Measurements from ENCODE around the gene INF2. TPM values are rescaled to one million over a fixed set of nuclear protein-coding genes. Genes with fewer than 3 reads are reported as not detected.

Gene INF2
- total RNA-seq, 1 experiment from 2014 or later = 58.3 TPM

GRCh38 chr14:104644091-104644635 lies 45.3 kb upstream of the INF2 start:
- H3K9me3 Mint-ChIP-seq = peaks cover 8 to 16% of the 10 kb centered on the region in 2 experiments
- no peaks in the 10 kb centered on the region for H3K27me3 ChIP-seq (ENCODE audit: insufficient read depth, low read length)
- H3K9ac ChIP-seq (ENCODE audit: extremely low read depth, insufficient read length, low read length) = no peak overlapping the region
- no peak overlapping the region for H3K56ac ChIP-seq (ENCODE audit: insufficient read length, low read depth, low read length)
- H3K9me3 ChIP-seq (ENCODE audit: control insufficient read depth, low read depth, low read length) = no peaks in the 10 kb centered on the region
- no peaks in the 10 kb centered on the region for H3K4me1 ChIP-seq (ENCODE audit: insufficient read depth, low read length)
- H3K23me2 ChIP-seq (ENCODE audit: insufficient read length, low read depth, low read length, poor library complexity, severe bottlenecking) = no peaks in the 10 kb centered on the region
- no peak overlapping the region for H2AFZ ChIP-seq (ENCODE audit: low read length)
- H3K4me1 Mint-ChIP-seq = peaks cover 13 to 18% of the 10 kb centered on the region in 2 experiments
- no peak for DNase-seq
- H4K5ac ChIP-seq (ENCODE audit: insufficient read length, low read depth, low read length) = no peak overlapping the region
- no peak overlapping the region for H2BK20ac ChIP-seq (ENCODE audit: low read depth, low read length, poor library complexity, severe bottlenecking)
- no CpG with 5 or more reads among the region's 12 CpGs for WGBS (ENCODE audit: extremely low coverage, insufficient read length, low lambda C conversion rate)
- H2BK15ac ChIP-seq (ENCODE audit: low read depth, low read length) = no peak overlapping the region
- peaks cover 24% of the 10 kb centered on the region for H3K27me3 Mint-ChIP-seq (ENCODE audit: low read depth)
- H4K91ac ChIP-seq (ENCODE audit: insufficient read length, low read depth, low read length) = no peak overlapping the region
- no peak overlapping the region for H3K4ac ChIP-seq (ENCODE audit: low read depth, low read length)
- no peak overlapping the region for H3K27ac ChIP-seq (ENCODE audit: insufficient read length, low read depth, low read length)
- H3K14ac ChIP-seq (ENCODE audit: insufficient read depth, low read length) = no peak overlapping the region
- H4K20me1 ChIP-seq (ENCODE audit: control insufficient read depth, insufficient read depth, insufficient read length) = no peaks in the 10 kb centered on the region
- H2BK5ac ChIP-seq (ENCODE audit: insufficient read length, low read length) = no peak overlapping the region
- no peak overlapping the region for H3K4me3 Mint-ChIP-seq
- no peak overlapping the region for H2BK120ac ChIP-seq (ENCODE audit: low read depth, low read length, poor library complexity, severe bottlenecking)
- no peak overlapping the region for H3T11ph ChIP-seq (ENCODE audit: low read length)
- no peaks in the 10 kb centered on the region for H3K79me1 ChIP-seq (ENCODE audit: insufficient read depth, low read depth, low read length, poor library complexity, severe bottlenecking)
- H3K79me2 ChIP-seq (ENCODE audit: insufficient read depth, low read length) = no peaks in the 10 kb centered on the region
- no peak overlapping the region for H3K23ac ChIP-seq (ENCODE audit: insufficient read length, low read depth, low read length)
- no peak for TF ChIP-seq CTCF (conservative IDR thresholded peaks at IDR 0.05)
- H3K18ac ChIP-seq (ENCODE audit: insufficient read length, low read depth, low read length) = no peak overlapping the region
- H2AK5ac ChIP-seq (ENCODE audit: insufficient read length, low read length) = no peak overlapping the region
- no peak overlapping the region for H3K27ac Mint-ChIP-seq
- peaks cover 5 to 8% (median 5%) of the 10 kb centered on the region in 3 experiments; a peak in 5 of 7 replicates for H3K36me3 Mint-ChIP-seq (ENCODE audit: insufficient read depth in 1 of 3, low read depth in 3 of 3)
- H3K4me2 ChIP-seq (ENCODE audit: insufficient read depth, insufficient read length, low read length) = no peak overlapping the region
- no peak overlapping the region for H4K8ac ChIP-seq (replicated peaks; ENCODE audit: insufficient read length, low read depth, low read length)
- no peak overlapping the region for H2BK12ac ChIP-seq (ENCODE audit: insufficient read length, low read depth, low read length)

All from H9 (cell line).